KMS-11 (cell line): Measurements from ENCODE around the gene ZFAND2A.
"Not testable (repeated sequence)": the region's sequence is repeated elsewhere in the genome, so short reads cannot be mapped to it uniquely, and the experiment has no call there.

Source experiments
- H2AFZ ChIP-seq: fragments of 200-600 bp; sonication (generic); 2 replicates; pipeline ENCODE4 v1.6.1; 2016; ENCODE audit warnings: antibody characterized with exemption, mixed run types, low read depth
- H3K27ac ChIP-seq: fragments of 200-600 bp; sonication (generic); 2 replicates; pipeline ENCODE4 v1.6.1; 2016; ENCODE audit warnings: mild to moderate bottlenecking, mixed run types
- H3K27me3 ChIP-seq: fragments of 200-600 bp; sonication (generic); 2 replicates; pipeline ENCODE4 v1.6.1; 2017; ENCODE audit warnings: mild to moderate bottlenecking, low read depth, mixed run types, moderate library complexity; ENCODE audit not compliant: insufficient read depth
- H3K36me3 ChIP-seq: fragments of 200-600 bp; sonication (generic); 2 replicates; pipeline ENCODE4 v1.6.1; 2017; ENCODE audit warnings: mild to moderate bottlenecking, mixed run types; ENCODE audit not compliant: insufficient read depth
- H3K4me1 ChIP-seq: fragments of 200-600 bp; sonication (generic); 2 replicates; pipeline ENCODE4 v1.6.1; 2016; ENCODE audit warnings: mild to moderate bottlenecking, low read depth, mixed run types; ENCODE audit not compliant: poor library complexity, severe bottlenecking
- H3K4me2 ChIP-seq: fragments of 200-600 bp; sonication (generic); 2 replicates; pipeline ENCODE4 v1.7.0; 2016; ENCODE audit warnings: mild to moderate bottlenecking, mixed run types
- H3K4me3 ChIP-seq: fragments of 200-600 bp; sonication (generic); IDR thresholded peaks from 2 replicates; pipeline ENCODE4 v1.6.1; 2017; ENCODE audit warnings: low read depth, low read length, mixed read lengths; ENCODE audit not compliant: insufficient read depth
- H3K79me2 ChIP-seq: fragments of 200-600 bp; sonication (generic); 2 replicates; pipeline ENCODE4 v1.6.1; 2016; ENCODE audit warnings: low read depth, mixed run types; ENCODE audit not compliant: insufficient read depth
- H3K9ac ChIP-seq: fragments of 200-600 bp; sonication (generic); 2 replicates; pipeline ENCODE4 v1.6.1; 2016; ENCODE audit warnings: mild to moderate bottlenecking, mixed run types
- H4K20me1 ChIP-seq: fragments of 200-600 bp; sonication (generic); 2 replicates; pipeline ENCODE4 v1.6.1; 2016; ENCODE audit warnings: mild to moderate bottlenecking, mixed run types; ENCODE audit not compliant: insufficient read depth
- CTCF ChIP-seq: fragments of 200-600 bp; sonication (generic); conservative IDR thresholded peaks from 2 replicates; pipeline ENCODE4 v1.6.1; 2017; ENCODE audit warnings: low read depth, mild to moderate bottlenecking, antibody characterized with exemption, low read length, moderate library complexity, mixed read lengths

Gene ZFAND2A

DNA sequence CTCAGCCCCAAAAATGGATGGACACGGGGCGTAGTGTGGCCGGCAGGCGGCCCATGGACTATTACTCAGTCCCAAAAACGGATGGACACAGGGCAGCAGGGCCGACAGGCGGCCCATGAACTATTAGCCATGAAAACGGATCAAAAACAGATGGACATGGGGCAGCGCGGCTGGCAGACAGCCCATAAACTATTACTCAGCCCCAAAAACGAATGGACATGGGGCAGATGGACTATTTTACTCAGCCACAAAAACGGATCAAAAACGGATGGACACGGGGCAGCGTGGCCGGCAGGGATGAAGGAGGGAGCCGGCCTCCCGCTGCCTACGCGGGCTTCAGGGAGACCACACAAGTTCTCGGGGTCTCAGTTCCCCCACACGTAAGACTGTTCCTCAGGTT lies 39.2 kb downstream of the ZFAND2A start:
- H3K4me3 ChIP-seq = no peak overlapping the region
- no peak overlapping the region for H2AFZ ChIP-seq
- H3K9ac ChIP-seq = no peak overlapping the region
- no peaks in the 10 kb centered on the region for H3K4me1 ChIP-seq
- no peak for TF ChIP-seq CTCF
- no peaks in the 10 kb centered on the region for H3K79me2 ChIP-seq
- H3K27ac ChIP-seq = no peak overlapping the region
- no peaks in the 10 kb centered on the region for H3K36me3 ChIP-seq
- no peaks in the 10 kb centered on the region for H3K27me3 ChIP-seq
- no peaks in the 10 kb centered on the region for H4K20me1 ChIP-seq
- H3K4me2 ChIP-seq = no peak overlapping the region

- H3K79me2 ChIP-seq = no peaks in the 10 kb centered on the region
- H3K4me3 ChIP-seq = no peak overlapping the region
- TF ChIP-seq CTCF = no peak
- no peak overlapping the region for H3K4me2 ChIP-seq
- H3K27me3 ChIP-seq = no peaks in the 10 kb centered on the region
- no peak overlapping the region for H3K9ac ChIP-seq
- H3K36me3 ChIP-seq = no peaks in the 10 kb centered on the region
- no peak overlapping the region for H3K27ac ChIP-seq
- no peaks in the 10 kb centered on the region for H4K20me1 ChIP-seq
- no peak overlapping the region for H2AFZ ChIP-seq
- no peaks in the 10 kb centered on the region for H3K4me1 ChIP-seq
These were observed 40.8 kb downstream of the ZFAND2A start for GRCh38 chr7:1119201-1119600.

DNA sequence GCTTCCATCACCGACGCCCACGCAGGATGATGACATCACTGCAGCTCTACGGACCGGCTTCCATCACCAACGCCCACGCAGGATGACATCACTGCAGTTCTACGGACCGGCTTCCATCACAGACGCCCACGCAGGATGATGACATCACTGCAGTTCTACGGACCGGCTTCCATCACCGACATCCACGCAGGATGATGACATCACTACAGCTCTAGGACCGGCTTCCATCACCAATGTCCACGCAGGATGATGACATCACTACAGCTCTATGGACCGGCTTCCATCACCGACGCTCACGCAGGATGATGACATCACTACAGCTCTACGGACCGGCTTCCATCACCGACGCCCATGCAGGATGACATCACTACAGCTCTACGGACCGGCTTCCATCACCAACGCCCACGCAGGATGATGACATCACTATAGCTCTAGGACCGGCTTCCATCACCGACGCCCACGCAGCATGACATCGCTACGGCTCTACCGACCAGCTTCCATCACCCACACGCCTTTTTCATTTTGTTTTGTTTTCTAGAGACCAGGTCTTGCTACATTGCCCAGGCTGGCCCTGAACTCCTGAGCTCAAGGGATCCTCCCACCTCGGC lies 42.6 kb downstream of the ZFAND2A start:
- Histone ChIP-seq H3K4me3 (no peak overlapping the region), H3K79me2 (no peaks in the 10 kb centered on the region), H2AFZ (no peak overlapping the region), H3K9ac (no peak overlapping the region), H3K27ac (no peak overlapping the region), H4K20me1 (no peaks in the 10 kb centered on the region), H3K4me1 (no peaks in the 10 kb centered on the region), H3K27me3 (no peaks in the 10 kb centered on the region), H3K4me2 (no peak overlapping the region), H3K36me3 (no peaks in the 10 kb centered on the region)
- TF ChIP-seq CTCF = no peak

GRCh38 chr7:1116383-1117008 lies 43.5 kb downstream of the ZFAND2A start:
- not testable (repeated sequence) for H3K27me3 ChIP-seq, H3K9ac ChIP-seq, H3K36me3 ChIP-seq, H3K79me2 ChIP-seq, H3K4me2 ChIP-seq, H2AFZ ChIP-seq, H3K4me1 ChIP-seq, H4K20me1 ChIP-seq, H3K27ac ChIP-seq, H3K4me3 ChIP-seq

DNA sequence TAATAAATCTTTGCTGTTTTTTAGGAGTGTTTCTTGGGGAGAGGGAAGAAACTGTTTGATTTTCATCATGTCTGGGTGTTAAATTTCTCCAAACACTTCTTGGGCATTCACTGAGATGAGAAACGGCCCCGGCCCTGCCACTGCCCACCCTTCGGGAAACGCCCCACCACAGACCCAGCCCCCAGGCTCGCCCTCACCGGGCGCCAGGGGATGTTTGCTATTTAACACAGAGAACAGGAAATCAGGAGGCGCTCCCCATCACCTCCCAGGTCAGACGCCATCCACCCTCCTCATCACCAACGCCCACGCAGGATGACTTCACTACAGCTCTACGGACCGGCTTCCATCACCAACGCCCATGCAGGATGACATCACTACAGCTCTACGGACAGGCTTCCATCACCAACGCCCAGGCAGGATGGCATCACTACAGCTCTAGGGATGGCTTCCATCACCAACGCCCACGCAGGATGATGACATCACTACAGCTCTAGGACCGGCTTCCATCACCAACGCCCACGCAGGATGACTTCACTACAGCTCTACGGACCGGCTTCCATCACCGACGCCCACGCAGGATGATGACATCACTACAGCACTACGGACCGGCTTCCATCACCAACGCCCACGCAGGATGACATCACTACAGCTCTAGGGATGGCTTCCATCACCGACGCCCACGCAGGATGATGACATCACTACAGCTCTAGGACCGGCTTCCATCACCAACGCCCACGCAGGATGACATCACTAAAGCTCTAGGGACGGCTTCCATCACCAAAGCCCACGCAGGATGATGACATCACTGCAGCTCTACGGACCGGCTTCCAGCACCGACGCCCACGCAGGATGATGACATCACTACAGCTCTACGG lies 44.6 kb downstream of the ZFAND2A start:
- H3K4me1 ChIP-seq, H3K4me3 ChIP-seq, H2AFZ ChIP-seq, H3K9ac ChIP-seq, H3K79me2 ChIP-seq, H3K27ac ChIP-seq, H3K27me3 ChIP-seq, H3K4me2 ChIP-seq, H4K20me1 ChIP-seq, H3K36me3 ChIP-seq: not testable (repeated sequence)
